K562 (cell line): Measurements from ENCODE around the gene SERPINB7. TPM values are rescaled to one million over a fixed set of nuclear protein-coding genes. Genes with fewer than 3 reads are reported as not detected.

ENCODE experiments used
- ATAC-seq: fragments of 200-7000 bp; cut with Tn5 transposase; 3 replicates; pipeline ENCODE4 v1.9.1; 2020; ENCODE audit warnings: moderate library complexity
- BruUV-seq: library from RNA; stranded (reverse); fragments of 400-500 nt; replicated peaks from 2 replicates; lab custom pipeline; 2021; lab: Mats Ljungman, UMichigan
- CTCF ChIA-PET: fragments of 300-600 bp; formaldehyde crosslinking; extraction: SDS; loops from one replicate; lab custom pipeline; 2021; ENCODE audit warnings: low intra/inter-chr PET ratio; lab: Yijun Ruan, JAX
- POLR2A ChIA-PET: fragments of 300-600, 350-650 bp; sonication (Branson Sonifier 250); formaldehyde crosslinking; extraction: SDS; loops from one replicate; lab custom pipeline; 2021; ENCODE audit warnings: antibody characterized with exemption, inconsistent platforms; lab: Yijun Ruan, JAX
- DNase-seq, 4 experiments: peaks; one replicate each; pipeline versions ENCODE4 v3.0.0 to v3.0.0-alpha.2; 2011 to 2018; ENCODE audit warnings: low spot score in 3 of 4, mixed read lengths in 3 of 4; ENCODE audit errors: extremely low read depth in 1 of 4
- FAIRE-seq: peaks from 2 replicates; lab custom pipeline; 2011; peaks lifted over from hg19 to GRCh38; lab: Jason Lieb, UNC
- H2AFZ ChIP-seq: 2 replicates; pipeline ENCODE4 v1.6.0; 2011; ENCODE audit warnings: low read depth, low read length, control low read depth, inconsistent platforms
- H3K27ac ChIP-seq: fragments of 200-600 bp; 3 replicates; pipeline ENCODE4 v1.8.0; 2011; ENCODE audit warnings: low read depth, mild to moderate bottlenecking, control low read depth, inconsistent platforms, low read length, moderate library complexity, mixed read lengths; ENCODE audit errors: extremely low read depth
- H3K27me3 ChIP-seq, 2 experiments: fragments of 300-600 bp in 1 of 2; 2 replicates in 1 of 2; 3 replicates in 1 of 2; pipeline versions ENCODE4 v1.6.0 to v1.8.0; 2011; ENCODE audit warnings: inconsistent platforms in 2 of 2, low read length in 2 of 2, mild to moderate bottlenecking in 1 of 2, mixed read lengths in 1 of 2, moderate library complexity in 1 of 2; ENCODE audit not compliant: control insufficient read depth in 2 of 2, insufficient read depth in 2 of 2
- H3K36me3 ChIP-seq: fragments of 300-600 bp; 3 replicates; pipeline ENCODE4 v1.8.0; 2011; ENCODE audit warnings: mild to moderate bottlenecking, low read length, inconsistent platforms; ENCODE audit not compliant: control insufficient read depth, insufficient read depth
- H3K4me1 ChIP-seq, 2 experiments: fragments of 200-600 bp in 1 of 2; replicated peaks in 1 of 2; 2 replicates in 1 of 2; 3 replicates in 1 of 2; pipeline versions ENCODE4 v1.5.1 to v1.8.0; 2011; ENCODE audit warnings: inconsistent platforms in 2 of 2, low read length in 2 of 2, mild to moderate bottlenecking in 1 of 2, mixed read lengths in 1 of 2, moderate library complexity in 1 of 2; ENCODE audit not compliant: control insufficient read depth in 2 of 2, insufficient read depth in 2 of 2
- H3K4me2 ChIP-seq: 2 replicates; pipeline ENCODE4 v1.6.1; 2011; ENCODE audit warnings: low read length, control low read depth, inconsistent platforms, mixed read lengths; ENCODE audit not compliant: insufficient read depth
- H3K4me3 ChIP-seq: fragments of 200-600 bp; sonication (generic), shearing (Covaris generic); 2 replicates; pipeline ENCODE4 v1.5.1; 2016; ENCODE audit warnings: control low read depth, inconsistent platforms
- H3K79me2 ChIP-seq: fragments of 200-600 bp; 3 replicates; pipeline ENCODE4 v1.8.0; 2011; ENCODE audit warnings: low read length, inconsistent platforms; ENCODE audit not compliant: control insufficient read depth, insufficient read depth
- H3K9ac ChIP-seq, 2 experiments: 2 replicates each; pipeline versions ENCODE4 v1.6.0 to v1.6.1; 2011; ENCODE audit warnings: low read depth in 2 of 2, low read length in 2 of 2, control low read depth in 1 of 2, inconsistent platforms in 1 of 2, mild to moderate bottlenecking in 1 of 2, mixed read lengths in 1 of 2; ENCODE audit not compliant: insufficient read depth in 1 of 2
- H3K9me1 ChIP-seq: one replicate; pipeline ENCODE4 v1.6.0; 2011; ENCODE audit warnings: inconsistent platforms, mild to moderate bottlenecking, low read length, moderate library complexity; ENCODE audit not compliant: control insufficient read depth, insufficient read depth
- H3K9me3 ChIP-seq: replicated peaks from 2 replicates; pipeline ENCODE4 v1.5.1; 2011; ENCODE audit warnings: low read depth, low read length, inconsistent platforms; ENCODE audit not compliant: control insufficient read depth, insufficient read depth
- H4K20me1 ChIP-seq: replicated peaks from 2 replicates; pipeline ENCODE4 v1.6.1; 2011; ENCODE audit warnings: low read length, inconsistent platforms, mixed read lengths; ENCODE audit not compliant: control insufficient read depth, insufficient read depth
- ARNT ChIP-seq, 2 experiments: fragments of 450-650 bp; IDR thresholded peaks; 2 replicates each; pipeline ENCODE4 v1.6.1; 2016; ENCODE audit warnings: mild to moderate bottlenecking in 1 of 2
- DACH1 ChIP-seq: fragments of 450-650 bp; IDR thresholded peaks from 2 replicates; pipeline ENCODE4 v1.6.1; 2018; ENCODE audit not compliant: partially characterized antibody
- KDM4B ChIP-seq, 2 experiments: fragments of 450-650 bp in 1 of 2; sonication (generic) in 1 of 2; IDR thresholded peaks; 2 replicates each; pipeline ENCODE4 v1.6.1; 2016 to 2017; ENCODE audit warnings: borderline replicate concordance in 2 of 2, antibody characterized with exemption in 1 of 2, low read depth in 1 of 2, mild to moderate bottlenecking in 1 of 2
- MGA ChIP-seq: fragments of 450-650 bp; IDR thresholded peaks from 2 replicates; pipeline ENCODE4 v1.6.1; 2016; ENCODE audit warnings: mild to moderate bottlenecking, moderate library complexity
- PCBP1 ChIP-seq: fragments of 200-400 bp; formaldehyde crosslinking; IDR thresholded peaks from 2 replicates; pipeline ENCODE4 v1.6.1; 2018; ENCODE audit warnings: mild to moderate bottlenecking, low read depth, low read length; ENCODE audit not compliant: poor library complexity, severe bottlenecking
- RFX7 ChIP-seq: fragments of 250-450 bp; sonication (Bioruptor Pico); IDR thresholded peaks from 2 replicates; pipeline ENCODE4 v1.5.1; 2021; ENCODE audit warnings: mild to moderate bottlenecking
- SMAD1 ChIP-seq: fragments of 150-350 bp; IDR thresholded peaks from 2 replicates; pipeline ENCODE4 v1.6.1; 2014; ENCODE audit warnings: low read length, low read depth; ENCODE audit not compliant: partially characterized antibody
- ZFPM2 ChIP-seq: fragments of 250-450 bp; sonication (Bioruptor Pico); IDR thresholded peaks from 2 replicates; pipeline ENCODE4 v1.5.1; 2022; ENCODE audit warnings: mild to moderate bottlenecking
- WGBS: fragments of 100-300 bp; shearing (Covaris generic); methylation state at CpG from one replicate; pipeline ENCODE4 v1.1.6; 2016; ENCODE audit warnings: low coverage, mixed read lengths; ENCODE audit not compliant: insufficient coverage; ENCODE audit errors: missing lambda C conversion rate; 5-methylcytosine and 5-hydroxymethylcytosine counted together
- in situ Hi-C: fragments of 300-500 bp; cut with MboI; formaldehyde crosslinking; loops from 4 replicates; pipeline ENCODE4 v1.15.0; 2018; ENCODE audit warnings: inconsistent platforms, mixed read lengths
- intact Hi-C: fragments of 100-400 bp; cut with micrococcal nuclease; formaldehyde crosslinking; loops from 2 replicates; pipeline ENCODE4 v1.14.2; 2022
- polyA plus RNA-seq, 8 experiments: library from polyadenylated mRNA; depleted of rRNA in 4 of 8; stranded (reverse) in 5 of 8; unstranded in 3 of 8; fragments of >200 nt; fragmentation: Nextera tagmentation in 2 of 8; fragmentation: Illumina TruSeq in 1 of 8; extraction: Ambion mirVana in 2 of 8; extraction: Trizol in 1 of 8; gene quantifications; 2 replicates each; pipeline versions ENCODE4 v1.2.1 to v1.2.3, GENCODE V29; 2011 to 2014; ENCODE audit warnings: inconsistent platforms in 1 of 8, missing spikeins in 1 of 8
- total RNA-seq, 7 experiments: library from RNA; depleted of rRNA in 6 of 7; stranded (reverse); fragments of >200 nt in 6 of 7; fragmentation: Illumina TruSeq in 2 of 7; extraction: Trizol in 2 of 7; gene quantifications; 2 replicates each; pipeline versions ENCODE4 v1.2.1 to v1.2.3, GENCODE V29; 2011 to 2021; ENCODE audit warnings: low replicate concordance in 1 of 7

Gene SERPINB7
- total and polyA plus RNA-seq, 9 of the 15 experiments (the other 6 are each of a cell fraction or from before 2014, with no cell fraction given) = not detected

- Histone ChIP-seq H3K4me2 (no peak overlapping the region), H3K36me3 (no peaks in the 10 kb centered on the region), H3K4me1 (no peaks in the 10 kb centered on the region), H2AFZ (no peak overlapping the region), H4K20me1 (no peaks in the 10 kb centered on the region), H3K9me1 (no peaks in the 10 kb centered on the region), H3K79me2 (no peaks in the 10 kb centered on the region), H3K9me3 (no peaks in the 10 kb centered on the region), H3K27ac (no peak overlapping the region), H3K9ac (no peak overlapping the region), H3K4me3 (no peak overlapping the region), H3K27me3 (no peaks in the 10 kb centered on the region)
- DNase-seq (no peak), FAIRE-seq (no peak), ATAC-seq (no peak)
- 0% methylated on average over 2 of the region's 2 CpGs for WGBS
- in situ Hi-C loops (no loop called here), intact Hi-C loops (no loop called here)
- ChIA-PET POLR2A (no interaction called here), CTCF (no interaction called here)
- BruUV-seq = no TSS peak
- no peak for TF ChIP-seq ZFPM2 (CRISPR knock-in tag)
- TF ChIP-seq SMAD1 = no peak
- no peak for TF ChIP-seq MGA
- TF ChIP-seq RFX7 (CRISPR knock-in tag) = no peak
- TF ChIP-seq DACH1 = no peak
- no peak for TF ChIP-seq ARNT (IDR thresholded peaks at IDR 0.05)
- TF ChIP-seq KDM4B (IDR thresholded peaks at IDR 0.05; ENCODE audit: borderline replicate concordance in 2 of 2, low read depth in 1 of 2) = no peak
- no peak for TF ChIP-seq PCBP1
These were observed 49.0 kb downstream of the SERPINB7 start for GRCh38 chr18:63824220-63824525.
